AG04449 (cell line): Measurements from ENCODE around the gene FKBP15.
"Not testable (repeated sequence)": the region's sequence is repeated elsewhere in the genome, so short reads cannot be mapped to it uniquely, and the experiment has no call there.

Source experiments
- CTCF ChIA-PET: fragments of 350-600 bp; formaldehyde crosslinking; extraction: SDS; loops from one replicate; lab custom pipeline; 2021; ENCODE audit warnings: antibody characterized with exemption; lab: Yijun Ruan, JAX
- POLR2A ChIA-PET: fragments of 400-600, 350-600 bp; formaldehyde crosslinking; extraction: SDS; loops from one replicate; lab custom pipeline; 2020; ENCODE audit warnings: antibody characterized with exemption, inconsistent platforms; lab: Yijun Ruan, JAX
- DNase-seq: peaks from one replicate; pipeline ENCODE4 v3.0.0-alpha.2; 2010; ENCODE audit warnings: low read depth, low spot score
- H3K4me3 ChIP-seq: 2 replicates; pipeline ENCODE4 v1.5.1; 2011; ENCODE audit warnings: low read depth, mild to moderate bottlenecking, control low read depth, low read length
- TF ChIP-seq, protein P1 (sequence below): IDR thresholded peaks from one replicate; pipeline ENCODE4 v1.5.1; 2011; ENCODE audit warnings: mild to moderate bottlenecking, moderate library complexity, low read length, control low read depth, inconsistent platforms; ENCODE audit not compliant: insufficient read depth; ENCODE audit errors: missing control alignments

FKBP15 gene

DNA sequence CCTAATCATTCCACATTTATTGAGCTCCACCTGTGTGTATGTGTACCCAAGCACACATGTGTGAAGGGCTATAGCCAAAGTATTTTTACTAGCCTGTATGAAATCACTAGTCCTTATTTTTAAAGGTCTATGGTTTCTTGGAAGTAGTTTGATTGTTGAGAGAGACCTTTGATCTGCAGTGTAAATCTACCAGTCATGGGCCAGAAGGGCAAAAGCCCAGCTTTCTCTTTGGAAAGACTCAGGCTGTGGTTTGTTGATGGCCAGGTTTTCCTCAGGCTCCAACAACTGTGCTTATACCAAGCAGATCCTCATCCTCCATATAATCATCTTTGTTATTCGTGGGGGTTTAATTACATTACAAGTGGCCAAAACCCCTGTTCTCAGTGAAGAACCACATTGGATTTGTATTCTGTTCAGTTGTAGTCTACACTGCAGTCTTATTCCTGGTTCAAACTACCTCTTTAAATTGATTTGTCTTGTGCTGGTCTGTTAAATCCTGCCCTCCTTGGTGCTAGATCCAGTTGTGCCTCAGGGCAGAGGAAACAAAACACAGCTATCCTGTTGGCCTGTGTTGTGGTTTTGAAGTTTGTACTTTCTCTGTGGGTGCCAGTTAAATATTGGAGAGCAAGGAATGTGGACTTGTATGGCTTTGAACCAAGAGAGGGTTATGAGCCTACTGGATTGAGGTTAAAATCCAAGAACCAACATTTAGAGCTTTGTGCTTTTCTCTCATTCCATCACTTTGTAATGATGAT lies 41.0 kb upstream of the FKBP15 start:
- TF ChIP-seq, protein P1, sequence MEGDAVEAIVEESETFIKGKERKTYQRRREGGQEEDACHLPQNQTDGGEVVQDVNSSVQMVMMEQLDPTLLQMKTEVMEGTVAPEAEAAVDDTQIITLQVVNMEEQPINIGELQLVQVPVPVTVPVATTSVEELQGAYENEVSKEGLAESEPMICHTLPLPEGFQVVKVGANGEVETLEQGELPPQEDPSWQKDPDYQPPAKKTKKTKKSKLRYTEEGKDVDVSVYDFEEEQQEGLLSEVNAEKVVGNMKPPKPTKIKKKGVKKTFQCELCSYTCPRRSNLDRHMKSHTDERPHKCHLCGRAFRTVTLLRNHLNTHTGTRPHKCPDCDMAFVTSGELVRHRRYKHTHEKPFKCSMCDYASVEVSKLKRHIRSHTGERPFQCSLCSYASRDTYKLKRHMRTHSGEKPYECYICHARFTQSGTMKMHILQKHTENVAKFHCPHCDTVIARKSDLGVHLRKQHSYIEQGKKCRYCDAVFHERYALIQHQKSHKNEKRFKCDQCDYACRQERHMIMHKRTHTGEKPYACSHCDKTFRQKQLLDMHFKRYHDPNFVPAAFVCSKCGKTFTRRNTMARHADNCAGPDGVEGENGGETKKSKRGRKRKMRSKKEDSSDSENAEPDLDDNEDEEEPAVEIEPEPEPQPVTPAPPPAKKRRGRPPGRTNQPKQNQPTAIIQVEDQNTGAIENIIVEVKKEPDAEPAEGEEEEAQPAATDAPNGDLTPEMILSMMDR = no peak
- ChIA-PET CTCF (interaction anchor here (2.5 kb wide), 1 partner anchor 12 kb away, joined by 20 read pairs; the partner anchor contains the start of genes CDC26 and PRPF4), POLR2A (no interaction called here)
- DNase-seq = no peak
- H3K4me3 ChIP-seq = no peak overlapping the region

DNA sequence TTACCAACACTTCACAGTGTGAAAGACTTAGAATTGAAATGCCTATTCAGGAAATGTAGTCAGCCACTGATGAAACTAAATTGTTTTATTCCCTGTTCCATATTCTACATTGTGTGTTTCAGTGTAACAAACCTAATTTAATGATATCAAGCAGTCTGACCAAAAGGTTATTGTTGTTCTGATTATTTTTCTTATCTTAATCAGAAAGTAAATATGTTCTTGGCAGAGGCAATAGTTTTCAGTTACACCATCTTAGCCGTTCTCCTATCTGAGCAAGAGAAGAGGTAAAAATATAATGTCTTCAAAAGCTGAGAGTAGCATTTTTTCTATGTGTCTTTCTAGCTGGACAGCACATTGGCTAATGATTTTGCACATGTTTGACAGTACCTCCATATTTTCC lies 37.2 kb upstream of the FKBP15 start:
- CTCF ChIA-PET = interaction anchor here (1.5 to 3.8 kb wide), 2 partner anchors 17 to 144 kb away, joined by 3 to 20 read pairs; partner anchors contain the start of genes CDC26 and PRPF4
- TF ChIP-seq, protein P1 = no peak
- DNase-seq = no peak
- no peak overlapping the region for H3K4me3 ChIP-seq
- POLR2A ChIA-PET = no interaction called here

DNA sequence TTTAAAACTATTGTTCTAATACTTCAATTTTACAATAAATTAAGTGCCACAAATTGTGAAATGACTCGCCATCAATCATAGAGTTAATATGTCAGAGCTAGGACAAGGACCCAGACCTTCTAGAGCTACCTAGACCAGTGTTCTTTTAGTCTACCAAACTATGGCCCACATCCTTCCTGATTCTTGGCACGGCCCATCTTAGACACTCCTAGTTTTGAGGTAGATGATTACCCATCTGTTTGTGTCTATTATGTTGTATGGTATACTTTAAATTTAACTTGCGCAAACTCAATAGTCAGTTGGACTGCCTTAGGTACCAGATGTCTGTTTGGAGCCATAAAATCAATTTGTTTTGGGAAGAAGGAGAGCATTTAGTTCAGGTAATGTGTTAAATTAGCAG lies 36.8 kb upstream of the FKBP15 start:
- TF ChIP-seq, protein P1 = no peak
- no peak overlapping the region for H3K4me3 ChIP-seq
- CTCF ChIA-PET = interaction anchor here (0.9 to 3.8 kb wide), 3 partner anchors 15 to 38 kb away, joined by 3 to 20 read pairs (median 4); partner anchors contain the start of genes CDC26 and PRPF4
- POLR2A ChIA-PET = no interaction called here
- no peak for DNase-seq

DNA sequence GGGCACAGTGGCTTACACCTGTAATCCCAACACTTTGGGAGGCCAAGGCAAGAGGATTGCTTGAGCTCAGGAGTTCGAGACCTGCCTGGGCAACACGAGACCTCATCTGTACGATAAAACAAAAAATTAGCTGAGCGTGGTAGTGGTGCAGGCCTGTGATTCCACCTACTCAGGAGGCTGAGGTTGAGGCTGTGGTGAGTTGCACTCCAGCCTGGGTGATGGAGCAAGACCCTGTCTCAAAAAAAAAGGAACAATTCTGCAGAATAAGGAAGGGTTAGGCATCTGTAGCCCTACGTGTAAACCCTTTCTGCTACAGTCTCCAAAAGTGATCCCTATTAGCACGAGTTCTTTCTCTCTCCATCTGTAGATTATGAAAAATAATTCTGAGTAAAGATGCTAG lies 34.4 kb upstream of the FKBP15 start:
- CTCF ChIA-PET = interaction anchor here (3.8 kb wide), 1 partner anchor 20 kb away, joined by 20 read pairs; the partner anchor contains the start of genes CDC26 and PRPF4
- TF ChIP-seq, protein P1 = no peak
- no peak for DNase-seq
- POLR2A ChIA-PET = interaction anchor here (0.6 kb wide), 1 partner anchor 25 kb away, joined by 3 read pairs; no protein-coding TSS in a partner anchor
- no peak overlapping the region for H3K4me3 ChIP-seq

DNA sequence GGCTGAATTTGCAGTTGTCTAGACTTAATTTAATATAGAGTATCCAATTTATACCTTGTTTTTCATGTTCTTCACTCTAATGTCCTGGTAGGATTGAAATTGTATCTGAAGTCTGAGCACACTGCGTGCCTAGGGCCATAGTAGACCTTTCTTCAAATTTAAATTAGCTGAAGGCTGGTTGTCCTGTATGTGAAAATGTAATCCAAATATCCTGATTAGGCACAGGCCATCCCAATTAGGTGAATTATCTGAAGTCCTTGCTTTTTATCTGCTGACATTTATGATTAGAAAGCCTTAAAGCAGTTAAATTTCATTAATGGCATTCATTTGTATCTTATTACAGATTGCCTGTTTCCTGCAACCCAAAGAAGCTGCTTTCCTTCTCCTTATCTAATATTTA lies 33.9 kb upstream of the FKBP15 start:
- TF ChIP-seq, protein P1 = no peak
- no peak overlapping the region for H3K4me3 ChIP-seq
- ChIA-PET POLR2A (interaction anchor here (0.6 kb wide), 1 partner anchor 25 kb away, joined by 3 read pairs; no protein-coding TSS in a partner anchor), CTCF (interaction anchor here (1.3 to 3.8 kb wide), 2 partner anchors 20 to 85 kb away, joined by 3 to 20 read pairs; partner anchors contain the start of genes CDC26, PRPF4 and WDR31)
- no peak for DNase-seq

DNA sequence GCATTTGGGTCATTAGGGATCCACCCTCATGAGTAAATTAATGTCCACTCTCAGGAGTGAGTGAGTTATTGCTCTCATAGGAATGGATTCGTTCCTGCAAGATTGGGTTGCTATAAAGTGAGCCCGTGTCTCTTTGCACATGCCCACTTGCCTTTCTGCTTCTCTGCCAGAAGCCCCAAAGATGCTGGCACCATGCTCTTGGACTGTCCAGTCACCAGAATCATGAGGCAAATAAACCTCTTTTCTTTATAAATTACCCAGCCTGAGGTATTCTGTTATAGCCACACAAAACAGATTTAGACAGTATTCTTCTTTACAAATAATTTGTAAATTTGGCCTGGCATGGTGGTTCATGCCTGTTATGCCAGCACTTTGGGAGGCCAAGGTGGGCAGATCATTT lies 29.7 kb upstream of the FKBP15 start:
- no peak overlapping the region for H3K4me3 ChIP-seq
- ChIA-PET CTCF (no interaction called here), POLR2A (no interaction called here)
- no peak for DNase-seq
- TF ChIP-seq, protein P1 = no peak

DNA sequence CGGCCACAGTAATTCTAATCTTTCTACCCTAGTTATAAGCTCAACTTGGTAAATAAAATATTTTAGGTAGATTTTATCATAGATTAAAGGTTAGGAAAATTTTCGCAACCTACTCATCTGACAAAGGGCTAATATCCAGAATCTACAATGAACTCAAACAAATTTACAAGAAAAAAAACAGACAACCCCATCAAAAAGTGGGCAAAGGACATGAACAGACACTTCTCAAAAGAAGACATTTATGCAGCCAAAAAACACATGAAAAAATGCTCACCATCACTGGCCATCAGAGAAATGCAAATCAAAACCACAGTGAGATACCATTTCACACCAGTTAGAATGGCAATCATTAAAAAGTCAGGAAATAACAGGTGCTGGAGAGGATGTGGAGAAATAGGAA lies 28.6 kb upstream of the FKBP15 start:
- DNase-seq, POLR2A ChIA-PET, H3K4me3 ChIP-seq, CTCF ChIA-PET: not testable (repeated sequence)
